ENCODE measurements around the gene AGBL1.

The AGBL1 gene

DNA sequence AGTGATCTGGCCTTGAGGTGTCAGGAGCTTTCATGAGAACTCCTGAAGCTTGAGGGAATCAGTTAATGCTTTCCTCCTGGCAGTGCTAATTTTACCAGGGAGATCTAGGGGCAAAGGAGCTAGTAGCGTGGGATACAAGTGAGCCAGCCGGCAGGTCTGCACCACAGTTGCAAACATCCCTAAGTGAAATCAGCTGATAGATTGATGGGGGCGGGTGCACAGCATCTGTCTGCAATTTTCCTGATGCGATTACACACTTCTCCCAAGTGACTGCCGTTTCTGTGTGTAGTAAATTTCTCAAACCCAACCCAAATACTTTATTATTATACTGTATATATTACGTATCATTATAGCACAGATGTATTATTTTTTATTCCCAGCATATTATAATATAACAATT is 304.5 kb downstream of the AGBL1 start:
- Histone ChIP-seq H3K36me3 (ENCODE audit: control insufficient read depth, insufficient read depth, low read length) (no peaks in the 10 kb centered on the region), H3K27me3 (replicated peaks; ENCODE audit: control insufficient read depth, insufficient read depth, low read length) (no peaks in the 10 kb centered on the region), H3K4me3 (replicated peaks; ENCODE audit: low read depth, low read length) (no peak overlapping the region)
- DNase-seq (ENCODE audit: extremely low read depth, insufficient read length), result no peak
- TF ChIP-seq, protein P1, sequence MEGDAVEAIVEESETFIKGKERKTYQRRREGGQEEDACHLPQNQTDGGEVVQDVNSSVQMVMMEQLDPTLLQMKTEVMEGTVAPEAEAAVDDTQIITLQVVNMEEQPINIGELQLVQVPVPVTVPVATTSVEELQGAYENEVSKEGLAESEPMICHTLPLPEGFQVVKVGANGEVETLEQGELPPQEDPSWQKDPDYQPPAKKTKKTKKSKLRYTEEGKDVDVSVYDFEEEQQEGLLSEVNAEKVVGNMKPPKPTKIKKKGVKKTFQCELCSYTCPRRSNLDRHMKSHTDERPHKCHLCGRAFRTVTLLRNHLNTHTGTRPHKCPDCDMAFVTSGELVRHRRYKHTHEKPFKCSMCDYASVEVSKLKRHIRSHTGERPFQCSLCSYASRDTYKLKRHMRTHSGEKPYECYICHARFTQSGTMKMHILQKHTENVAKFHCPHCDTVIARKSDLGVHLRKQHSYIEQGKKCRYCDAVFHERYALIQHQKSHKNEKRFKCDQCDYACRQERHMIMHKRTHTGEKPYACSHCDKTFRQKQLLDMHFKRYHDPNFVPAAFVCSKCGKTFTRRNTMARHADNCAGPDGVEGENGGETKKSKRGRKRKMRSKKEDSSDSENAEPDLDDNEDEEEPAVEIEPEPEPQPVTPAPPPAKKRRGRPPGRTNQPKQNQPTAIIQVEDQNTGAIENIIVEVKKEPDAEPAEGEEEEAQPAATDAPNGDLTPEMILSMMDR (IDR thresholded peaks at IDR 0.05; ENCODE audit: insufficient read depth, low read length, poor library complexity, severe bottlenecking), result no peak

DNA sequence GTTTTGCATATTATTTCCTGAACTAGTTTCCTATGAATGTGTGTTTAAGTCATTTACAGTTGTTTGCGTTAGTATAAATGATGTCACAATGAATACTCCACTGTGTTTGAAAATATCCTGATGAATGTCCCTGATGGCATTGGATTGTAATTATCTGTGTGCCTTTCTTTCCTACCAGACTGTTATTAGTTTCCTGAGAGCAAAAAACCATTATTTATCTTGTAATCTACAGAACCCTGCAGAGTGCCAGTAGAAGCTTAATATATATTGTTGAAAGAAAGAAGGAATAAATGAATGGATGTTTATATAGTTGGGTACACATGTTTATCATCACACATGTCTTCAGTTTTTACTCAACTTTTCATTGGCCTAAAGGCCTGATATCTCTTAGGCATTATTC is 312.6 kb downstream of the AGBL1 start:
- Histone ChIP-seq H3K36me3 (ENCODE audit: control insufficient read depth, insufficient read depth, low read length) (no peaks in the 10 kb centered on the region), H3K4me3 (replicated peaks; ENCODE audit: low read depth, low read length) (no peak overlapping the region), H3K27me3 (replicated peaks; ENCODE audit: control insufficient read depth, insufficient read depth, low read length) (no peaks in the 10 kb centered on the region)
- TF ChIP-seq, protein P1 (IDR thresholded peaks at IDR 0.05; ENCODE audit: insufficient read depth, low read length, poor library complexity, severe bottlenecking), result no peak
- DNase-seq (ENCODE audit: extremely low read depth, insufficient read length), result no peak

DNA sequence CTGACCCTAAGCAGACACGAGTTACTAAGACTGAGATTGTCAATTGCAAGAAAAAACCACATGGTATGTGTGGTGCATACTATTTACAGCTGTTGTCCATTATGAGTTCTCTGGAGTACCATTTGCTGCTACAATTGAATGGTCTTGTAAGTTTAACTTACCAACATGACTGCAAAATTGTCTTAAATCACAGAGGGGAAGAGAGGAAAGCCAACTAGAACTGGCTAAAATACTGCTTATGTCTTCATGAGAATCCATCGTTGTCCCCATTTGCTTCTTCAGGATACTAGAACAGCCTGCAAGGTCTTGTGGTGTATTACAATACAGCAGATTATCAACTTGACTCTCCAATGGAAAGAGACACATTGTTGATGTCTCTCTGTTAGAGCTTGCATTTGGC is 313.2 kb downstream of the AGBL1 start:
- DNase-seq (ENCODE audit: extremely low read depth, insufficient read length), result no peak
- H3K27me3 ChIP-seq (replicated peaks; ENCODE audit: control insufficient read depth, insufficient read depth, low read length), result no peaks in the 10 kb centered on the region
- TF ChIP-seq, protein P1 (IDR thresholded peaks at IDR 0.05; ENCODE audit: insufficient read depth, low read length, poor library complexity, severe bottlenecking), result no peak
- no peaks in the 10 kb centered on the region for H3K36me3 ChIP-seq (ENCODE audit: control insufficient read depth, insufficient read depth, low read length)
- H3K4me3 ChIP-seq (replicated peaks; ENCODE audit: low read depth, low read length), result no peak overlapping the region

DNA sequence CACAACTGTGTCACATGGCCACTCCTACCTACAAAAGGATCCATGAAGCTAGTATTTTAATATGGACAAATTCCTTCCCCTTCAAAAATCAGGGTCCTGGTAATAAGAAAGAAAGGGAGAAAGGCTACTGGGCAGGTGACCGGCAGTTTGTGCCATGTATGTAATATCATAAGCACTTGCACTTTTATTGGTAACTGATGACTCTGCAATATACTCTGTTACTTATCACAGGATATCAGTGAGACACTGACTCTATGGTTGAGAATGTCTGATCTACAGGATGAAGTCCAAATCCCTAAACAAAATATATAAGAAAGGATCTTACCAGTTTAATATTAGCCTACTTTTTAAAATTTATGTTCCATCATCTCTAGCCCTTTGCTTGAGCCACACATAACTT is 315.2 kb downstream of the AGBL1 start:
- DNase-seq (ENCODE audit: extremely low read depth, insufficient read length), result no peak
- Histone ChIP-seq H3K36me3 (ENCODE audit: control insufficient read depth, insufficient read depth, low read length) (no peaks in the 10 kb centered on the region), H3K4me3 (replicated peaks; ENCODE audit: low read depth, low read length) (no peak overlapping the region), H3K27me3 (replicated peaks; ENCODE audit: control insufficient read depth, insufficient read depth, low read length) (no peaks in the 10 kb centered on the region)
- TF ChIP-seq, protein P1 (IDR thresholded peaks at IDR 0.05; ENCODE audit: insufficient read depth, low read length, poor library complexity, severe bottlenecking), result no peak

DNA sequence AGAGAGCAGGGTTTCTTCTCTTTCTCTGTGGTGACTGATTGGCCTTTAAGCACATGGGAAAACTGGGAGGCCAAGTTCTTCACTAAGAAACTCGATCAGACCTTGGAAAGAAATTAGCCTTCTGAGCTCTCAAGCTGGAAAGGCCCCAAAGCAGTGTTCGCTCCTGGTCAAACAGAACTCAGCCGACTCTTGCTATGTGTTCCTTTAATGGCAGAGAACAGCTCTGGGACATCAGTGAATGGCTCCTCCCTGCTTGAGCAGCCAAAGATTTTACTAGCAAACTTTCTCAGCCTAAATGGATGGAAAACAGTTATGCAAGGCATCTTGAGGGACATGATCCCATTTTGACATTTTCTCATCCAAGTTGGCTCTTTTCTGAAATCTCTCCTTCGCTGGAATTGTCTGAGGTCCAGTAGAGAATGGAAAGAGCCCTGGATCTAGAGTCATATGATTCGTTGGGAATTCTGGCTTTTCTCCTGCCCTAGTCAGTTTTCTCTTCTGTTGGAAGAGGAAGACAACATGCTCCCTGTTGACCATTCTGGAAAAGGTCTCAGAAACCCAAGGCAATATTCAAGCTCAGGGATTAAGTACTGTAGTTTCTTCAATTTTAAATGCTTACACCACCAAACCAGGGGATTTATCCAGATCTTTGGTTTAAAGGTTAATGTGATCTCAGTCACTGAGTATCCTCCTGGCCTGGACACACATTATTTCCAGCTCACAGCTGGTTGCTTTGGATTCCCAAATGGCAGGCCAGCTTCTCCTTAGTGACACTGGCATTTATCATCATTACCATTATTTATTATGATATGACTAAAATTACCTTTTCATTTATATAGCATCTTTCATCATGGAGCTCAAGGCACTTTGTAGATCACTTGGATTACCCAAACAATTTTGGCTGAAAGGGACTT is 319.6 kb downstream of the AGBL1 start:
- TF ChIP-seq, protein P1 (IDR thresholded peaks at IDR 0.05; ENCODE audit: insufficient read depth, low read length, poor library complexity, severe bottlenecking), result no peak
- no peaks in the 10 kb centered on the region for H3K27me3 ChIP-seq (replicated peaks; ENCODE audit: control insufficient read depth, insufficient read depth, low read length)
- H3K4me3 ChIP-seq (replicated peaks; ENCODE audit: low read depth, low read length), result no peak overlapping the region
- DNase-seq (ENCODE audit: extremely low read depth, insufficient read length), result no peak
- H3K36me3 ChIP-seq (ENCODE audit: control insufficient read depth, insufficient read depth, low read length), result no peaks in the 10 kb centered on the region
